Heart right ventricle (tissue), 16 donors: ENCODE measurements around the gene ZBTB40. TPM values are rescaled to one million over a fixed set of nuclear protein-coding genes. Genes with fewer than 3 reads are reported as not detected.

Experiments used
- ATAC-seq, 8 donors: fragments of 200-7000 bp; cut with Tn5 transposase; one replicate each; pipeline ENCODE4 v1.9.1; 2020; ENCODE audit warnings: mild to moderate bottlenecking in 8 of 8, moderate library complexity in 8 of 8, moderate number of reproducible peaks in 1 of 8
- DNase-seq, 2 donors: peaks; one replicate each; pipeline ENCODE4 v3.0.0-alpha.2; 2020
- H3K27ac ChIP-seq, 10 donors: fragments of 200-600 bp; sonication (generic) in 2 of 10; one replicate each; pipeline versions ENCODE4 v1.5.0 to v1.8.0; 2020 to 2022; ENCODE audit warnings: mild to moderate bottlenecking in 3 of 10
- H3K27me3 ChIP-seq, 7 donors: fragments of 200-600 bp; one replicate each; pipeline ENCODE4 v1.8.0; 2021 to 2022; ENCODE audit warnings: mild to moderate bottlenecking in 2 of 7
- H3K36me3 ChIP-seq, 9 donors: fragments of 200-600 bp; sonication (generic) in 1 of 9; one replicate each; pipeline versions ENCODE4 v1.5.0 to v1.8.0; 2020 to 2022; ENCODE audit warnings: mild to moderate bottlenecking in 2 of 9
- H3K4me1 ChIP-seq, 9 donors: fragments of 200-600 bp; sonication (generic) in 1 of 9; one replicate each; pipeline versions ENCODE4 v1.5.0 to v1.8.0; 2020 to 2022; ENCODE audit warnings: mild to moderate bottlenecking in 4 of 9
- H3K4me3 ChIP-seq, 10 donors: fragments of 200-600 bp; sonication (generic) in 2 of 10; one replicate each; pipeline versions ENCODE4 v1.5.0 to v1.8.0; 2020 to 2022; ENCODE audit warnings: mild to moderate bottlenecking in 7 of 10, moderate library complexity in 2 of 10
- H3K9me3 ChIP-seq, 11 donors: fragments of 200-600 bp in 10 of 11; sonication (generic) in 2 of 11; one replicate each; pipeline versions ENCODE4 v1.5.0 to v1.8.0; 2013 to 2022; ENCODE audit warnings: mild to moderate bottlenecking in 2 of 11, control low read depth in 1 of 11, moderate library complexity in 1 of 11
- CTCF ChIP-seq, 9 donors: fragments of 200-600 bp; sonication (generic) in 2 of 9; IDR thresholded peaks; one replicate each; pipeline versions ENCODE4 v1.5.0 to v1.8.0; 2021 to 2022; ENCODE audit warnings: antibody characterized with exemption in 9 of 9, mild to moderate bottlenecking in 5 of 9, moderate library complexity in 1 of 9
- WGBS, 2 donors: extraction: QIAGEN DNeasy Blood & Tissue Kit; methylation state at CpG; one replicate each; pipeline ENCODE4 v1.1.7; 2013; ENCODE audit warnings: inconsistent platforms in 1 of 2; 5-methylcytosine and 5-hydroxymethylcytosine counted together
- intact Hi-C, 10 donors: fragments of 100-400 bp; cut with DNase I; formaldehyde crosslinking; loops; one replicate each; pipeline versions ENCODE4 v1.11.1 to v1.14.2; 2022
- polyA plus RNA-seq, 2 donors: library from polyadenylated mRNA; stranded (reverse); fragments of 200-250 nt; gene quantifications; one replicate each; pipeline ENCODE4 v1.2.3, GENCODE V29; 2013
- total RNA-seq, 10 donors: library from RNA; stranded (reverse); fragmentation: NEBNext Ultra II Directional in 3 of 10; extraction: Animal tissue kit (Norgen Biotek cat#: 25700) in 3 of 10; gene quantifications; one replicate each; pipeline versions ENCODE4 v1.2.1 to v1.2.4, GENCODE V29; 2021 to 2023
- donor health status: Arrhythmogenic right ventricular cardiomyopathy.
- donor health status: ischemic (EF 13 %, LVEDD 7.1; RV severe dilation, severe dysfunction).
- donor health status: healthy with polysubstance abuse.
- donor health status: DM: no; HTN: yes; CAD: no.
- donor health status: DM: no; HTN: no; CAD: no.
- donor health status: ischemic (EF 25% LVEDD 6.9; RV normal size, moderate dysfunction).
- donor health status: ischemic (EF 25% LVEDD 5.7; RV mildly dilated, moderate dysfunction).
- donor health status: healthy.
- donor health status: DM: yes; HTN: yes; CAD: no.
- donor health status: Ischemic cardiomyopathy.
- donor health status: ischemic (EF 35%, LVEDD 5.7; RV mildly dilated, moderate dysfunction).
- donor health status: nonischemic (EF 11% LVEDD 7.7; RV severe dilation, severe dysfunction).
- donor health status: DM: yes; HTN: yes; CAD: no.
- donor health status: PGD.
- donor health status: ischemic (EF 29% LVEDD 5.4; RV normal size, mild dysfunction).
- donor health status: nonischemic (EF 23%, LVEDD 6.1; RV moderate dilation, normal function).

ZBTB40 gene
- total and polyA plus RNA-seq, 12 donors: 3.2 to 18.2 (median 13.2) TPM

- H3K9me3 ChIP-seq: no peaks in the 10 kb centered on the region
- H3K4me3 ChIP-seq: no peak overlapping the region
- H3K36me3 ChIP-seq: peaks cover 0 to 74% (median 39%) of the 10 kb centered on the region in 9 donors
- H3K27ac ChIP-seq: no peak overlapping the region
- ATAC-seq: no peak
- WGBS, 2 donors: 90 to 93% methylated on average over 5 of the region's 5 CpGs
- DNase-seq: no peak
- no peak for TF ChIP-seq CTCF (IDR thresholded peaks at IDR 0.05)
- peaks cover 3 to 19% (median 16%) of the 10 kb centered on the region in 9 donors for H3K4me1 ChIP-seq
- intact Hi-C loops: loop anchor here in 4 of 10 donors (5.0 to 10.0 kb wide), 3 partner anchors 92 to 116 kb away; partner anchors contain the start of genes C1QC (in 2 of the 4) and C1QA (in 1 of the 4)
- H3K27me3 ChIP-seq: no peaks in the 10 kb centered on the region
Measured at GRCh38 chr1:22526677-22527076, 75.0 kb downstream of the ZBTB40 start.

- ATAC-seq (no peak), DNase-seq (no peak)
- TF ChIP-seq CTCF (IDR thresholded peaks at IDR 0.05): no peak
- no peaks in the 10 kb centered on the region for H3K9me3 ChIP-seq
- H3K27ac ChIP-seq: no peak overlapping the region
- peaks cover 0 to 69% (median 35%) of the 10 kb centered on the region in 9 donors for H3K36me3 ChIP-seq
- intact Hi-C loops: loop anchor here in 4 of 10 donors (5.0 to 10.0 kb wide), 3 partner anchors 92 to 115 kb away; partner anchors contain the start of genes C1QC (in 2 of the 4) and C1QA (in 1 of the 4)
- H3K4me1 ChIP-seq: peaks cover 3 to 22% (median 18%) of the 10 kb centered on the region in 9 donors
- no peak overlapping the region for H3K4me3 ChIP-seq
- 82 to 87% methylated on average over 7 of the region's 7 CpGs for WGBS, 2 donors
- H3K27me3 ChIP-seq: no peaks in the 10 kb centered on the region
Measured at GRCh38 chr1:22527122-22527521, 75.5 kb downstream of the ZBTB40 start.

DNA sequence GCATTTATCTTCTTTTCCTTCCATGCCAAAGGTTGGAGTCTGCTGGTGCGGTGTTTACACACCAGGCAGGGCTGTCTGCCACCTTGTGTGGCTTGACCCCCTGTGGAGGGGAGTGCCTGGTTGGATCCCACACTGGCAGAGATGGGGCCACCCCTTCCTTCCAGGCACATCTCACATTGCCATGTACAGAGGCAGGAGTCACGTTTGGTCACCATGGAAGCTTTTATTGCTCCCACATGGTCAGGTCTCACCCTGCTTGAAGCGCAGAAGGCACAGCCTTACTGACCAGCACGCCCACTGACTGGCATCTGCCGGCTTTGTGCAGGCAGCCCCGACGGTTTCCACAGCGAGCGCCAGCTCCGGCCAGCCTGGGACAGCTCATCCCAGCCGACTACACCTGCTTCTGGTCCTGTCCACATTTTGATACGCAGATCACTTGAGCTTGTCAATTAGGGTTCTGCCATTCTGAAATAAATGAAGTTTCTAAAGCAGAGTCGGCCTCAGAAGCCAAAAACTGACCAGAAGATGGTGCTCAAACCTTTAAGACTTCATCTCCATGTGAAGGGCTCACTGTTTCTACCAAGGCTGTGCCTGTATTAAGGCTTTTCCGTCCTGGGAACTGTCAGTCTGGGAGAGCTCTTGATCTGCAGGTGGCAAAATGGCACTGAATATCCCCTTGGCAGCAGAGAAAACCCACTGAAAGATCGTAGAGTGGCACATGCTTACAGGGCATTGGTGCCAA is 76.1 kb downstream of the ZBTB40 start:
- H3K27me3 ChIP-seq: no peaks in the 10 kb centered on the region
- DNase-seq: no peak
- H3K27ac ChIP-seq: no peak overlapping the region
- no peak for ATAC-seq
- peaks cover 3 to 23% (median 18%) of the 10 kb centered on the region in 9 donors for H3K4me1 ChIP-seq
- 85 to 87% methylated on average over 15 of the region's 15 CpGs for WGBS, 2 donors
- H3K4me3 ChIP-seq: no peak overlapping the region
- TF ChIP-seq CTCF (IDR thresholded peaks at IDR 0.05): peak in 5 of 9 donors; percentile 24 to 35 (median 29)
- intact Hi-C loops: loop anchor here in 4 of 10 donors (5.0 to 10.0 kb wide), 3 partner anchors 93 to 115 kb away; partner anchors contain the start of genes C1QC (in 2 of the 4) and C1QA (in 1 of the 4)
- peaks cover 0 to 63% (median 30%) of the 10 kb centered on the region in 9 donors for H3K36me3 ChIP-seq
- H3K9me3 ChIP-seq: no peaks in the 10 kb centered on the region

GRCh38 chr1:22528451-22528850 is 76.8 kb downstream of the ZBTB40 start:
- Histone ChIP-seq H3K4me3 (no peak overlapping the region), H3K27me3 (no peaks in the 10 kb centered on the region), H3K36me3 (peaks cover 0 to 59% (median 27%) of the 10 kb centered on the region in 9 donors), H3K9me3 (no peaks in the 10 kb centered on the region), H3K27ac (no peak overlapping the region), H3K4me1 (peaks cover 3 to 23% (median 18%) of the 10 kb centered on the region in 9 donors)
- DNase-seq (no peak), ATAC-seq (no peak)
- 97 to 98% methylated on average over 7 of the region's 7 CpGs for WGBS, 2 donors
- intact Hi-C loops: loop anchor here in 4 of 10 donors (5.0 to 10.0 kb wide), 3 partner anchors 94 to 114 kb away; partner anchors contain the start of genes C1QC (in 2 of the 4) and C1QA (in 1 of the 4)
- no peak for TF ChIP-seq CTCF (IDR thresholded peaks at IDR 0.05)
